ENCODE measurements around the gene TTC28. TPM values are rescaled to one million over a fixed set of nuclear protein-coding genes. Genes with fewer than 3 reads are reported as not detected.
"Not testable (repeated sequence)": the region's sequence is repeated elsewhere in the genome, so short reads cannot be mapped to it uniquely, and the experiment has no call there.

The TTC28 gene
- total RNA-seq (ENCODE audit: low replicate concordance), result 44.4 and 46.2 TPM in 2 replicates

DNA sequence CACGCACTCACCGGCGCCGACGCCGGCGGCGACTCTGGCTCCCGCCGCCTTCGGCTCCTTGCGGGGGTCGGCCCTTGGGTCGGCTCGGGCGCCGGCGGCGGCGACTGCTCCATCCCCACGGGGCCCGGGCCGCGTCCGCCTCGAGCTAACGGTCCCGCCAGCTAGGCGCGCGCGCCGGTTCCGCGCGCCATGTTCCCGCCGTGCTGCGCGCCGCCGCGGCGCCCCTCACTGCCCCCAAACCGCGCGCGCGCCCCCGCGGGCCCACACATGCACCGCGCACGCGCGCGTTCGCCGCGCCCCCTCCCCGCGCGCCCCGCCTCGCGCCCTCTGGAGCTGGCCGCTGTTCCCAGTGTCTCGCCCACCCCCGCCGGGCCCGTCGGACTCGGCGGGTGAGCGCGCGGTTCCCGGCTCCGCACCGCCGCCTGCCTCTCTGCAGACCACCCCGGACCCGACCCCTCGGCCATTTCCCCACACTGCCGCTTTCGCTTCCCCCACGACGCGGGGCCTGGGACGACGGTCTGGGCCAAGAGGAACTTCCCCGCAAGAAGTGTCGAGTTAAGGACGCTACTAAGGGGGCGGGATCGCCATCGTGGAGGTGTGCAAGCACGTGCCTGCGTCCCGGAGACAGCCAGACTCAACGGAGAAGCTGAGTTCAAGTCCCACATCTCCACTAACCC is at the start of gene TTC28:
Gene TTC28, minus strand, starts transcription at position 230 of the 677 bp plus-strand sequence. Its CDS starts 117 bp downstream, at position 113.
- peaks cover 12% of the 10 kb centered on the region for H4K20me1 ChIP-seq (ENCODE audit: low read depth)

DNA sequence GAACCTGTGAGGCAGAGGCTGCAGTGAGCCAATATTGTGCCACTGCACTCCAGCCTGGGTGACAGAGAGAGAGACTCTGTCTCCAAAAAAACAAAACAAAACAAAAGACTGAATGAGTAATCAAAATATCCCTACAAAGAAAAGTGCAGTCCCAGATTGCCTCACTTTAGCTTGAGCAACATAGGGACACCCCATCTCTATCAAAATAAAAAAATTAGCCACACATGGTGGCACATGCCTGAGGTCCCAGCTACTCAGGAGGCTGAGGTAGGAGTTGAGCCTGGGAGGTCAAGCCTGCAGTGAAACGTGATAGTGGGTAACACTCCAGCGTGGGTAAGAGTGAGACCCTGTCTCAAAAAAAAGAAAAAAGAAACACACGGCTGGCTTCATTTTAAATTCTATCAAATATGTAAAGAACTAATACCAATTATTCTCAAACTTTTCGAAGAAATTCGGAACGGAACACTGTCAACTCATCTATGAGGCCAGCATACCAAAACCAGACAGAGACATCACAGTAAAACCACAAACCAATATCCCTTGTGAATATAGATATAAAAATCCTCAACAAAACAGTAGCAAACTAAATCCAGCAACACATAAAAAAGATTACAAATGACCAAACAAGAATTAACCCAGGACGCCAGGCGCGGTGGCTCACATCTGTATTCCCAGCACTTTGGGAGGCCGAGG is 49.1 kb upstream of the TTC28 start:
- Mint-ChIP-seq H3K36me3 (peaks cover 21% of the 10 kb centered on the region), H3K27ac (no peak overlapping the region), H3K4me1 (no peaks in the 10 kb centered on the region), H3K27me3 (ENCODE audit: insufficient read depth, low read depth) (peaks cover 3% of the 10 kb centered on the region), H3K9me3 (no peaks in the 10 kb centered on the region), H3K4me3 (no peak overlapping the region)
- H2AFZ ChIP-seq (replicated peaks), result no peak overlapping the region
- no peaks in the 10 kb centered on the region for H3K9me3 ChIP-seq (ENCODE audit: low read depth)
- no peaks in the 10 kb centered on the region for H4K20me1 ChIP-seq (ENCODE audit: low read depth)
- H3K27ac ChIP-seq, result no peak overlapping the region
- H3K4me1 ChIP-seq, result no peaks in the 10 kb centered on the region
- TF ChIP-seq EZH2 (IDR thresholded peaks at IDR 0.05), result no peak
- TF ChIP-seq EZH2phosphoT487 (IDR thresholded peaks at IDR 0.05), result no peak
- TF ChIP-seq, protein P1, sequence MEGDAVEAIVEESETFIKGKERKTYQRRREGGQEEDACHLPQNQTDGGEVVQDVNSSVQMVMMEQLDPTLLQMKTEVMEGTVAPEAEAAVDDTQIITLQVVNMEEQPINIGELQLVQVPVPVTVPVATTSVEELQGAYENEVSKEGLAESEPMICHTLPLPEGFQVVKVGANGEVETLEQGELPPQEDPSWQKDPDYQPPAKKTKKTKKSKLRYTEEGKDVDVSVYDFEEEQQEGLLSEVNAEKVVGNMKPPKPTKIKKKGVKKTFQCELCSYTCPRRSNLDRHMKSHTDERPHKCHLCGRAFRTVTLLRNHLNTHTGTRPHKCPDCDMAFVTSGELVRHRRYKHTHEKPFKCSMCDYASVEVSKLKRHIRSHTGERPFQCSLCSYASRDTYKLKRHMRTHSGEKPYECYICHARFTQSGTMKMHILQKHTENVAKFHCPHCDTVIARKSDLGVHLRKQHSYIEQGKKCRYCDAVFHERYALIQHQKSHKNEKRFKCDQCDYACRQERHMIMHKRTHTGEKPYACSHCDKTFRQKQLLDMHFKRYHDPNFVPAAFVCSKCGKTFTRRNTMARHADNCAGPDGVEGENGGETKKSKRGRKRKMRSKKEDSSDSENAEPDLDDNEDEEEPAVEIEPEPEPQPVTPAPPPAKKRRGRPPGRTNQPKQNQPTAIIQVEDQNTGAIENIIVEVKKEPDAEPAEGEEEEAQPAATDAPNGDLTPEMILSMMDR (IDR thresholded peaks at IDR 0.05), result no peak
- DNase-seq (ENCODE audit: low spot score), result no peak
- H3F3A ChIP-seq (ENCODE audit: low read depth), result no peaks in the 10 kb centered on the region
- H3K9ac ChIP-seq, result no peak overlapping the region
- no peaks in the 10 kb centered on the region for H3K27me3 ChIP-seq
- no peaks in the 10 kb centered on the region for H3K79me2 ChIP-seq (ENCODE audit: low read depth)
- H3K4me2 ChIP-seq, result no peak overlapping the region
- H3K36me3 ChIP-seq, result no peaks in the 10 kb centered on the region
- H3K4me3 ChIP-seq, result no peak overlapping the region

More for the DNA sequence above, at the start of gene TTC28:
- H3K36me3 ChIP-seq; H3K9me3 ChIP-seq (ENCODE audit: low read depth); H3K9me3 Mint-ChIP-seq; H3K27me3 Mint-ChIP-seq (ENCODE audit: insufficient read depth, low read depth); H3K27ac ChIP-seq; H3K27me3 ChIP-seq; H3K4me1 ChIP-seq; H3K4me1 Mint-ChIP-seq: not testable (repeated sequence)
- H3K9ac ChIP-seq, result peak within 1 kb of the TSS; percentile 68
- peaks cover 13% of the 10 kb centered on the region for H3K36me3 Mint-ChIP-seq
- H3F3A ChIP-seq (ENCODE audit: low read depth), result peaks cover 31% of the 10 kb centered on the region
- peak; percentile 92 for DNase-seq (ENCODE audit: low spot score)
- H3K4me3 ChIP-seq, result peak within 1 kb of the TSS; percentile 95
- peak within 1 kb of the TSS; percentile 97 for H3K27ac Mint-ChIP-seq
- peaks cover 44% of the 10 kb centered on the region for H3K79me2 ChIP-seq (ENCODE audit: low read depth)
- peak within 1 kb of the TSS; percentile 93 for H2AFZ ChIP-seq (replicated peaks)
- H3K4me2 ChIP-seq, result peak within 1 kb of the TSS; percentile 85
- peak within 1 kb of the TSS; percentile 95 for H3K4me3 Mint-ChIP-seq

DNA sequence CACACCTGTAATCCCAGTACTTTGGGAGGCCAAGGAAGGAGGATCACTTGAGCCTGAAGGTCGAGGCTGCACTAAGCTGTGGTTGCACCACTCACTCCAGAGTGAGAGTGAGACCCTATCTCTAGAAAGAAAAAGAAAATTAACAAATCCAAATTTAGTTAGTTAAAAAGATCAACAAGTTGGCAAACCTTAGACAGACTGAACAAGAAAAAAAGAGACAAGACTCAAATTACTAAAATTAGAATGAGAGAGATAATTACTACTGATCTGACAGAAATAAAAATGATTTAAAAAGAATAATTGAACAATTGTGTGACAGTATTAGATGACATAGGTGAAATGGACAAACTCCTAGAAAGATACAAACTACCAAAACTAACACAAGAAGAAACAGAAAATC is 48.4 kb upstream of the TTC28 start:
- Mint-ChIP-seq H3K4me3 (no peak overlapping the region), H3K9me3 (no peaks in the 10 kb centered on the region), H3K27ac (no peak overlapping the region), H3K27me3 (ENCODE audit: insufficient read depth, low read depth) (peaks cover 3% of the 10 kb centered on the region), H3K36me3 (peaks cover 20% of the 10 kb centered on the region), H3K4me1 (no peaks in the 10 kb centered on the region)
- Histone ChIP-seq H3F3A (ENCODE audit: low read depth) (no peaks in the 10 kb centered on the region), H4K20me1 (ENCODE audit: low read depth) (no peaks in the 10 kb centered on the region), H3K4me2 (no peak overlapping the region), H3K9me3 (ENCODE audit: low read depth) (no peaks in the 10 kb centered on the region), H2AFZ (replicated peaks) (no peak overlapping the region), H3K27ac (no peak overlapping the region), H3K9ac (no peak overlapping the region), H3K4me3 (no peak overlapping the region), H3K27me3 (no peaks in the 10 kb centered on the region), H3K4me1 (no peaks in the 10 kb centered on the region), H3K79me2 (ENCODE audit: low read depth) (no peaks in the 10 kb centered on the region), H3K36me3 (no peaks in the 10 kb centered on the region)
- DNase-seq (ENCODE audit: low spot score), result no peak
- no peak for TF ChIP-seq EZH2phosphoT487 (IDR thresholded peaks at IDR 0.05)
- TF ChIP-seq EZH2 (IDR thresholded peaks at IDR 0.05), result no peak
- TF ChIP-seq, protein P1 (IDR thresholded peaks at IDR 0.05), result no peak

DNA sequence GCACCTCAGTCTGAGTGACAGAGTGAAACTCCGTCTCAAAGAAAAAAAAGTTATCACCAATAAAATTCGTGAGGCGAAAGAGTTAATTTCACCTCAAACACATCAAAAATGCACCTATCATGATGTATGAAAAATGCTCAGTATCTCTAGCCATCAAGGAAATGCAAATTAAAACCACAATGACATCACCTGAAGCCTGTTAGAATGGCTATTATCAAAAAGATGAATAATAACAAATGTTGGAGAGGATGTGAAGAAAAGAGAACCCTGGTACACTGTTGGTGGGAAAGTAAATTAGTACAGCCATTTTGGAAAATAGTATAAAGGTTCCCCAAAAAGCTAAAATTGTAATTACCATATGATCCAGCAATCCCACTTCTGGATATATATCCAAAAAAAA is 38.4 kb upstream of the TTC28 start:
- Histone ChIP-seq H3K4me2 (no peak overlapping the region), H3K27me3 (no peaks in the 10 kb centered on the region), H3K4me3 (no peak overlapping the region), H3F3A (ENCODE audit: low read depth) (peaks cover under 1% of the 10 kb centered on the region), H3K27ac (no peak overlapping the region), H3K9ac (no peak overlapping the region), H2AFZ (replicated peaks) (no peak overlapping the region), H3K9me3 (ENCODE audit: low read depth) (no peaks in the 10 kb centered on the region), H3K4me1 (no peaks in the 10 kb centered on the region), H3K36me3 (peaks cover 8% of the 10 kb centered on the region), H4K20me1 (ENCODE audit: low read depth) (no peaks in the 10 kb centered on the region), H3K79me2 (ENCODE audit: low read depth) (no peaks in the 10 kb centered on the region)
- no peak for DNase-seq (ENCODE audit: low spot score)
- TF ChIP-seq EZH2phosphoT487 (IDR thresholded peaks at IDR 0.05) (no peak), EZH2 (IDR thresholded peaks at IDR 0.05) (no peak)
- TF ChIP-seq, protein P1 (IDR thresholded peaks at IDR 0.05), result no peak
- H3K27me3 Mint-ChIP-seq (ENCODE audit: insufficient read depth, low read depth), result no peaks in the 10 kb centered on the region
- H3K27ac Mint-ChIP-seq, result no peak overlapping the region
- no peaks in the 10 kb centered on the region for H3K9me3 Mint-ChIP-seq
- no peaks in the 10 kb centered on the region for H3K4me1 Mint-ChIP-seq
- no peak overlapping the region for H3K4me3 Mint-ChIP-seq
- peaks cover 10% of the 10 kb centered on the region for H3K36me3 Mint-ChIP-seq
